OCI-LY1 (cell line): ENCODE data around the gene UBE2G2.

Source experiments
- H2AFZ ChIP-seq: fragments of 200-600 bp; sonication (generic), shearing (Covaris generic); 2 replicates; pipeline ENCODE4 v1.6.0; 2014; ENCODE audit warnings: antibody characterized with exemption, mild to moderate bottlenecking, low read length
- H3F3A ChIP-seq: fragments of 200-600 bp; sonication (generic), shearing (Covaris generic); 2 replicates; pipeline ENCODE4 v1.6.0; 2014; ENCODE audit warnings: mild to moderate bottlenecking, antibody characterized with exemption, low read length, moderate library complexity; ENCODE audit not compliant: insufficient read depth
- H3K27ac ChIP-seq: fragments of 200-600 bp; sonication (generic); 2 replicates; pipeline ENCODE4 v1.5.1; 2014; ENCODE audit warnings: low read length, mixed run types, mild to moderate bottlenecking, low read depth; ENCODE audit not compliant: poor library complexity, severe bottlenecking
- H3K27me3 ChIP-seq: fragments of 200-600 bp; sonication (generic); 2 replicates; pipeline ENCODE4 v1.6.0; 2014; ENCODE audit warnings: antibody characterized with exemption, mild to moderate bottlenecking, low read length, moderate library complexity; ENCODE audit not compliant: insufficient read depth
- H3K36me3 ChIP-seq: fragments of 200-600 bp; sonication (generic); 2 replicates; pipeline ENCODE4 v1.6.1; 2014; ENCODE audit warnings: mild to moderate bottlenecking, antibody characterized with exemption, low read length, moderate library complexity, mixed read lengths; ENCODE audit not compliant: insufficient read depth
- H3K4me1 ChIP-seq: fragments of 200-600 bp; sonication (generic); 2 replicates; pipeline ENCODE4 v1.5.1; 2014; ENCODE audit warnings: mild to moderate bottlenecking, low read length, moderate library complexity; ENCODE audit not compliant: insufficient read depth, severe bottlenecking
- H3K4me2 ChIP-seq: fragments of 200-600 bp; sonication (generic), shearing (Covaris generic); 2 replicates; pipeline ENCODE4 v1.6.1; 2014; ENCODE audit warnings: low read length
- H3K4me3 ChIP-seq: fragments of 200-600 bp; sonication (generic); 2 replicates; pipeline ENCODE4 v1.5.1; 2014; ENCODE audit warnings: low read length, low read depth, mild to moderate bottlenecking, mixed read lengths; ENCODE audit not compliant: poor library complexity, severe bottlenecking
- H3K79me2 ChIP-seq: fragments of 200-600 bp; shearing (Covaris generic); 2 replicates; pipeline ENCODE4 v1.6.1; 2016; ENCODE audit warnings: mixed run types, low read length, mixed read lengths; ENCODE audit not compliant: insufficient read depth
- H3K9ac ChIP-seq: fragments of 200-600 bp; sonication (generic), shearing (Covaris generic); 2 replicates; pipeline ENCODE4 v1.6.1; 2014; ENCODE audit warnings: mild to moderate bottlenecking, low read length, mixed read lengths
- H3K9me2 ChIP-seq: fragments of 200-600 bp; sonication (generic), shearing (Covaris generic); 2 replicates; pipeline ENCODE4 v1.6.1; 2014; ENCODE audit warnings: low read depth, mild to moderate bottlenecking, low read length, mixed read lengths
- H3K9me3 ChIP-seq: fragments of 200-600 bp; shearing (Covaris generic); 2 replicates; pipeline ENCODE4 v1.6.1; 2014; ENCODE audit warnings: low read length, mixed read lengths
- H4K20me1 ChIP-seq: fragments of 200-600 bp; sonication (generic), shearing (Covaris generic); 2 replicates; pipeline ENCODE4 v1.6.0; 2016; ENCODE audit warnings: mild to moderate bottlenecking, low read length; ENCODE audit not compliant: insufficient read depth
- CTCF ChIP-seq: fragments of 200-600 bp; sonication (generic), shearing (Covaris generic); IDR thresholded peaks from 2 replicates; pipeline ENCODE4 v1.5.1; 2017; ENCODE audit warnings: mild to moderate bottlenecking, antibody characterized with exemption, low read length, moderate library complexity, mixed read lengths
- EZH2 ChIP-seq: fragments of 200-600 bp; sonication (generic), shearing (Covaris generic); IDR thresholded peaks from 2 replicates; pipeline ENCODE4 v1.8.0; 2017; ENCODE audit warnings: borderline replicate concordance, mixed run types, mild to moderate bottlenecking, antibody characterized with exemption, low read length, moderate library complexity, mixed read lengths

The UBE2G2 gene

GRCh38 chr21:44759628-44760285 lies 41.9 kb downstream of the UBE2G2 start:
- no peak overlapping the region for H3K27ac ChIP-seq
- no peaks in the 10 kb centered on the region; the same call in 1 of the 2 replicates for H3K27me3 ChIP-seq
- TF ChIP-seq EZH2 (no peak), CTCF (no peak)
- H3K4me1 ChIP-seq, result no peaks in the 10 kb centered on the region
- H3K36me3 ChIP-seq, result no peaks in the 10 kb centered on the region
- no peaks in the 10 kb centered on the region for H3K9me2 ChIP-seq
- no peak overlapping the region for H3K4me3 ChIP-seq
- H3F3A ChIP-seq, result no peaks in the 10 kb centered on the region
- H4K20me1 ChIP-seq, result no peaks in the 10 kb centered on the region
- no peaks in the 10 kb centered on the region for H3K9me3 ChIP-seq
- no peaks in the 10 kb centered on the region for H3K79me2 ChIP-seq
- H2AFZ ChIP-seq, result no peak overlapping the region
- no peak overlapping the region for H3K9ac ChIP-seq
- no peak overlapping the region for H3K4me2 ChIP-seq

GRCh38 chr21:44758781-44759627 lies 42.6 kb downstream of the UBE2G2 start:
- H3K4me2 ChIP-seq, result no peak overlapping the region
- no peak overlapping the region for H3K4me3 ChIP-seq
- H4K20me1 ChIP-seq, result no peaks in the 10 kb centered on the region
- H2AFZ ChIP-seq, result no peak overlapping the region
- H3K9ac ChIP-seq, result no peak overlapping the region
- no peaks in the 10 kb centered on the region for H3K4me1 ChIP-seq
- no peaks in the 10 kb centered on the region for H3K36me3 ChIP-seq
- no peak overlapping the region for H3K27ac ChIP-seq
- no peaks in the 10 kb centered on the region for H3K9me3 ChIP-seq
- TF ChIP-seq CTCF (no peak), EZH2 (no peak)
- H3F3A ChIP-seq, result no peaks in the 10 kb centered on the region
- H3K9me2 ChIP-seq, result no peaks in the 10 kb centered on the region
- no peaks in the 10 kb centered on the region for H3K79me2 ChIP-seq
- no peaks in the 10 kb centered on the region; the same call in 1 of the 2 replicates for H3K27me3 ChIP-seq

- no peak overlapping the region for H3K4me3 ChIP-seq
- H3K4me2 ChIP-seq, result no peak overlapping the region
- no peaks in the 10 kb centered on the region for H3K9me2 ChIP-seq
- H3K27me3 ChIP-seq, result peaks cover 6% of the 10 kb centered on the region; the same call in 1 of the 2 replicates
- no peaks in the 10 kb centered on the region for H3K4me1 ChIP-seq
- H3K79me2 ChIP-seq, result no peaks in the 10 kb centered on the region
- H3K9me3 ChIP-seq, result no peaks in the 10 kb centered on the region
- no peaks in the 10 kb centered on the region for H3F3A ChIP-seq
- TF ChIP-seq CTCF, result no peak
- no peak for TF ChIP-seq EZH2
- H2AFZ ChIP-seq, result no peak overlapping the region
- H3K9ac ChIP-seq, result no peak overlapping the region
- H4K20me1 ChIP-seq, result no peaks in the 10 kb centered on the region
- no peaks in the 10 kb centered on the region for H3K36me3 ChIP-seq
- H3K27ac ChIP-seq, result no peak overlapping the region
These were observed 43.5 kb downstream of the UBE2G2 start for GRCh38 chr21:44758141-44758561.
